Choroid plexus epithelial cell (primary cell): ENCODE measurements around the gene HGS.

Experiments used
- DNase-seq: peaks from one replicate; pipeline ENCODE4 v3.0.0-alpha.2; 2010; ENCODE audit warnings: low read depth
- H3K4me3 ChIP-seq: 2 replicates; pipeline ENCODE4 v1.5.1; 2011; ENCODE audit warnings: low read depth, mild to moderate bottlenecking, control low read depth, low read length, moderate library complexity
- TF ChIP-seq, protein P1 (sequence below): conservative IDR thresholded peaks from 2 replicates; pipeline ENCODE4 v1.5.1; 2011; ENCODE audit warnings: low read depth, mild to moderate bottlenecking, control low read depth, inconsistent platforms, low read length, moderate library complexity

HGS gene

DNA sequence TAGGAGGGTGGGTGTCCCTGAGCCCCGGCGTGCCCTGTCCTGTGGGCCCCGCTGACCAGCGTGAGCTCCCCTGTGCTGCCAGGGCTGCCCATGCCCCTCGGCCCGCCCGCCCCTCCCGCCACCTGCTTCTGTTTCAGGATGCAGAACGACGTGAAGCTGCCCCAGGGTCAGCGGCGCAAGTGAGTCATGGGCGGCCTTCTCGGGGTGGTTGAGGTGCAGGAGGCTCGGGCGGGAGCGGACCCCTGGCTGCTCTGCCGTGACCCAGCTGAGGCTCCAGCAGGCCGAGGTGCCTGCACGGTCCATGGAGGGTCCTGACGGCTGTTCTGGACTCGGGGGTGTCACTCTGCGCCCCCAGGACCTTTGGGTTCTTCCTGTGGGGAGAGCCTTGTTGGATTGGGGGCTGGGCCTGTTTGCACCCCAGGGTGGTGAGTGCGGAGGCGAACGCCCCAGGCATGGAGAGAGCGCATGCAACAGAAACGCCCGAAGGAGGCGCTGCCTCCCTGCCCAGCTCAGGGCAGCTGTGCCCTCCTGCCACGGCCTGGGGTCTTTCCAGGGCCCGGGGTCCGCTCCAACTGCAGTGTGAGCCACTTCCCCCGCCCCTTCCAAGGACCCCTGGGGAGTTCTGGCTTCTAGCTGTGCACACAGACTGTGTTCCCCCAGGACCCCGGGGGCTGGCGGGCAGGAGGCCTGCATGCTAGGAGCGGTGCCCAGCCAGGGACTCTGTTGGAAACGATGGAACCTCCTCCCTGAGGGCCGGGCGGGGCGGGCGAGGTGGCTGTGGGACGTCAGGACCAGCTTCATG is 32.3 kb downstream of the HGS start:
- no peak for DNase-seq
- no peak overlapping the region for H3K4me3 ChIP-seq
- TF ChIP-seq, protein P1, sequence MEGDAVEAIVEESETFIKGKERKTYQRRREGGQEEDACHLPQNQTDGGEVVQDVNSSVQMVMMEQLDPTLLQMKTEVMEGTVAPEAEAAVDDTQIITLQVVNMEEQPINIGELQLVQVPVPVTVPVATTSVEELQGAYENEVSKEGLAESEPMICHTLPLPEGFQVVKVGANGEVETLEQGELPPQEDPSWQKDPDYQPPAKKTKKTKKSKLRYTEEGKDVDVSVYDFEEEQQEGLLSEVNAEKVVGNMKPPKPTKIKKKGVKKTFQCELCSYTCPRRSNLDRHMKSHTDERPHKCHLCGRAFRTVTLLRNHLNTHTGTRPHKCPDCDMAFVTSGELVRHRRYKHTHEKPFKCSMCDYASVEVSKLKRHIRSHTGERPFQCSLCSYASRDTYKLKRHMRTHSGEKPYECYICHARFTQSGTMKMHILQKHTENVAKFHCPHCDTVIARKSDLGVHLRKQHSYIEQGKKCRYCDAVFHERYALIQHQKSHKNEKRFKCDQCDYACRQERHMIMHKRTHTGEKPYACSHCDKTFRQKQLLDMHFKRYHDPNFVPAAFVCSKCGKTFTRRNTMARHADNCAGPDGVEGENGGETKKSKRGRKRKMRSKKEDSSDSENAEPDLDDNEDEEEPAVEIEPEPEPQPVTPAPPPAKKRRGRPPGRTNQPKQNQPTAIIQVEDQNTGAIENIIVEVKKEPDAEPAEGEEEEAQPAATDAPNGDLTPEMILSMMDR = no peak

DNA sequence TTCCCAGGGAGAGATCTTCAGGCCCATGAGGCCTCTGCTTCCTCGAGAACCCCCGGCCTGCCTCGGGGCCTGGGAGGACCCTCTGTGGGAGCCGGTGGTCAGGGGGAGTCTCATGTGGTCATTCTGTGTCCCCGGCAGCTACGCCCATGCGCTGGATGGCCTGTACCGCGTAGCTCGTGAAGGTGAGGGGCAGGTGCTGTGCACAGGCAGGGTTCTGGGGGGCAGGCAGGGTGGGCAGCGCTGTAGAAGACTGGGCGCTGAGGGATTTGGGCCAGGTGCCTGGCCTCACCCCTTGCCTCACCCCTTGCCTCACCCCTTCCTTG is 32.8 kb downstream of the HGS start:
- DNase-seq = no peak
- no peak overlapping the region for H3K4me3 ChIP-seq

DNA sequence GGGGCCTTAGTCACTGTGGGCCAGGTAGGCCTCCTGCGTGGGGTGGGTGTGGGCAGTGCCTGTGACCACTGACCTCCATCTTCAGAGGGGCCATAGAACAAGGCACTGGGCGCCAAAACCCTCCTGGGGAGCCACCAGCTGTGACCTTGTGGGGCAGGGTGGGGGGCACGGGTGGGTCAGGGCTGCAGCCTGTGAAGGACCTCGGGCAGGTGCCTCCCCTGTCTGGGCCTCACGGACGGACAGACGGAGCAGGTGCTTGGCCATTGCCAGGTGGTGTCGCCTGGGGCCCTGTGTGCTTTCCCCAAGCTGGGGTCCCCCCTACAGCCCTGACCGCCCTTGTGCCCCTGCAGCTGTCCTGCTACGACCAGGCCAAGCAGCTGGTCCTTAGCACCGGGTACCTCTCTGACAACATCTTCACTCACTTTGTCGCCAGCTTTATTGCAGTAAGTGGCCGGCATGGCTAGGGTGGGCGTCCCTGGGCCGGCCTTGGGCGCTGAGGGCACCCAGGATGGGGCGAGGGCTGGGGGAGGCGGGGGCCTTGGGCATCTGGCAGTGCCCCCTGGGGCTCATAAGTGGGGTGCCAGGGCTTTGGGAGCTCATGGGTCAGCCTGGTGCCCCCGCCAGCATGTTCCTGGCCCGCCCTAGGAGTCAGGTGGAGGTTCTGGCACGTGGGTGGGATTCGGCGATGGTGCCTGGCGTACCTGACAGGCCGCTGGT is 33.4 kb downstream of the HGS start:
- TF ChIP-seq, protein P1 = no peak
- H3K4me3 ChIP-seq = no peak overlapping the region
- DNase-seq = no peak

More for the DNA sequence above, 32.8 kb downstream of the HGS start:
- TF ChIP-seq, protein P1 = no peak

DNA sequence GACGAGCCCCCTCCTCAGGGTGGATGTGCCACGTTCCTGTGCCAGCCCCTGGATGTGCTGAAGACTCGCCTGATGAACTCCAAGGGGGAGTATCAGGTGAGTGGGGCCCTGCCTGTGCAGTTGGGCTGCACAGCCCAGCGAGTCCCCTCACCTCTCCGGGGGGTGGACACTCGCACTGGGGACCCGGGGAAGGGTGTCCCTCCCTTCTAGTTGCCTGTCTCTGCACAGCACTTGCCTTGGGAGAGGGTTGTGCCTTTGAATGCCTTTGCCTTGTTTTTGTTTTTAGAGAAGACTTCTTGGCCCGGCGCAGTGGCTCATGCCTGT is 33.9 kb downstream of the HGS start:
- no peak for DNase-seq
- TF ChIP-seq, protein P1 = no peak
- H3K4me3 ChIP-seq = no peak overlapping the region

DNA sequence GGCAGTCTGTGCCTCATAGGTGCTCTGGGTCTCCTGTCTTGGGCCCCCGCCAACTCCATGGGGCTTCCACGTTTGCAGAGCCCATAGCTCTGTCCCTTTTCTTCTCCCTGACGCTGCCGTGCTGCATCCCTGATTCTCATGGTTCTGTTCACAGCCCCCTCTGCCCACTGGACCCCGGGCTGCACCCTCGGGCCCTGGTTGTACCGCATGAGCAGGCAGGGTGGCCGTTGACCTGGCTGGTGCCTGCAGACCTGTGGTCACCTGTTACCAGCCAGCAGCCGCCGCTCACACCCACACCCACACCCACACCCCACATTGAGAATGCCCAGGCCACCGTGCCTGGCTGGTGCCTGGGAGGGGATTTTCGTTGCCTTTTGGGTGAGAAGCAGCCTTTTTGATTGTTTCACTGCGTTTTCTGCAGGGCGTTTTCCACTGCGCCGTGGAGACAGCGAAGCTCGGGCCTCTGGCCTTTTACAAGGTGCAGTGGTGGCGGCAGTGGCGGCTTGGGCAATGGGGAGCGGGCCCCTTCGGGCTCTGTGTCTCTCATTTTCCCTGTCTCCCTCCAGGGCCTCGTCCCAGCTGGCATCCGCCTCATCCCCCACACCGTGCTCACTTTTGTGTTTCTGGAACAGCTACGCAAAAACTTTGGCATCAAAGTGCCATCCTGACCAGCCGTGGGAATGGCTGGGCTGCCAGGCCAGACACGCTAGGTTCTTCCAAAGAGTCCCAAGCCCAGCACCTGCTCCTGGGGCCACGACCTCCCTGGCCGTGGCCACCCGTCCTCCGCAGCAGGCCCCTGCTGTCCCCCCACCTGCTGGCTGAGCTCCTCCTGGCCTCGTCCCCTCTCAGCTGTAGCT is 35.8 kb downstream of the HGS start:
- no peak overlapping the region for H3K4me3 ChIP-seq
- no peak for DNase-seq
- TF ChIP-seq, protein P1 = no peak

DNA sequence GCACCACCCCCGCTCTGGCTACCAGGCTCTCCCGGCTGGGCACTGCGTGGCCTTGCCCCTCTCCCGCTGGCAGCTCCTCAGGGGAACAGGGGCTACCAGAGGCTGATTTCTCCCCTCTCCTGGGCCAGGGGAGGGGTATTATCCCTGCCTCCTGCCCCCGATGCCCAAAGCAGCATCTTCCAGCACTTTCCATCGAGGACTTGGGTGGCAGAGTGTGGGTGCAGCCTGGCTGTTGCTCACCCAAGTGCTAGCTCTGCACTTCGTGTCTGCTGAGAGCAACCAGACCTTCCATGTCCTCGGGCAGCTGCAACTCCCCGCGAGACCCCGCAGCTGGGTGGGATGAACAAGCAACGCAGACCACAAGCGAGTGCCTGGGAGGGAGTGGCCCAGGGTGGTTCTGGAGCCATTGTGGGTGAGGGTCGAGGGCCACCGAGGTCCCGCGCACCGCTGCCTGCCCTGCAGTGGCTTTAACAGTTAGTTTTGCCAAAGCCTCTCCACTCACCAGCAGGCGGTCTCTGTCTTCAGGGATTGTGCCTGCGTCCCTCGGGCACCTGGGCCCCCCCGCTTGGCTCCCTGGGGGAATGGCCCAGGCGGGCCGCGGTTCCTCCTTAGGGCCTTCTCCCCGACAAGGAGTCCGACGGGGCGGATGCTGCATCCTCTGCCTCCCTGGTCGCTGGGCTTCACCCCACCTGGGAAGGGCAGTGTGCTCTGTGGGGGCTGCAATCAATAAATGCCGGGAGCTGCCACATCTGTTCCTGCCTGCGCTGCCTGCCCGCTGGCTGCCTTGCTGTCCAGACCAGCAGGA is 36.7 kb downstream of the HGS start:
- no peak overlapping the region for H3K4me3 ChIP-seq
- DNase-seq = no peak
- TF ChIP-seq, protein P1 = no peak
